Gastroesophageal sphincter (tissue), 4 donors: ENCODE data around the gene IKZF5. TPM values are rescaled to one million over a fixed set of nuclear protein-coding genes. Genes with fewer than 3 reads are reported as not detected.

Experiments used
- ATAC-seq: fragments of 150-250 bp; one replicate; pipeline ENCODE4 v1.9.1; 2016; ENCODE audit warnings: mild to moderate bottlenecking, moderate library complexity
- H3K27ac ChIP-seq, 4 donors: fragments of 200-600 bp; sonication (generic) in 3 of 4; 1 replicate in 3 of 4; 2 replicates in 1 of 4; pipeline ENCODE4 v1.5.1; 2016 to 2019
- H3K27me3 ChIP-seq: fragments of 200-600 bp; sonication (generic); one replicate; pipeline ENCODE4 v1.5.1; 2019
- H3K36me3 ChIP-seq, 2 donors: fragments of 200-600 bp; sonication (generic); one replicate each; pipeline ENCODE4 v1.5.1; 2019; ENCODE audit warnings: control low read depth in 1 of 2
- H3K4me1 ChIP-seq, 3 donors: fragments of 200-600 bp; sonication (generic); 1 replicate in 2 of 3; 2 replicates in 1 of 3; pipeline ENCODE4 v1.5.1; 2016 to 2019; ENCODE audit warnings: control low read depth in 2 of 3
- H3K4me3 ChIP-seq, 2 donors: fragments of 200-600 bp; sonication (generic); one replicate each; pipeline ENCODE4 v1.5.1; 2019; ENCODE audit warnings: mild to moderate bottlenecking in 1 of 2, moderate library complexity in 1 of 2
- H3K9me3 ChIP-seq, 3 donors: fragments of 200-600 bp; sonication (generic); one replicate each; pipeline ENCODE4 v1.5.1; 2017 to 2019; ENCODE audit warnings: control low read depth in 2 of 3
- CTCF ChIP-seq, 4 experiments: fragments of 200-600 bp in 2 of 4; fragments of 450-650 bp in 2 of 4; sonication (generic) in 1 of 4; IDR thresholded peaks; one replicate each; pipeline ENCODE4 v1.5.1; 2017 to 2019; ENCODE audit warnings: antibody characterized with exemption in 4 of 4, mild to moderate bottlenecking in 2 of 4, moderate library complexity in 2 of 4
- EP300 ChIP-seq: sonication (generic); formaldehyde crosslinking; IDR thresholded peaks from one replicate; pipeline ENCODE4 v1.6.1; 2017; ENCODE audit warnings: antibody characterized with exemption, mild to moderate bottlenecking
- POLR2A ChIP-seq, 2 donors: fragments of 450-650 bp; IDR thresholded peaks; one replicate each; pipeline ENCODE4 v1.6.1; 2017; ENCODE audit warnings: antibody characterized with exemption in 2 of 2, mild to moderate bottlenecking in 2 of 2, moderate library complexity in 1 of 2
- POLR2AphosphoS5 ChIP-seq: sonication (generic); formaldehyde crosslinking; IDR thresholded peaks from one replicate; pipeline ENCODE4 v1.6.1; 2017; ENCODE audit warnings: antibody characterized with exemption
- WGBS, 2 donors: methylation state at CpG; one replicate each; pipeline ENCODE4 v1.1.5; 2018; ENCODE audit warnings: low coverage in 1 of 2; 5-methylcytosine and 5-hydroxymethylcytosine counted together
- total RNA-seq, 4 donors: library from RNA; depleted of rRNA; stranded (reverse); fragments of >200 nt; gene quantifications; one replicate each; pipeline ENCODE4 v1.1.0, GENCODE V29; 2016

IKZF5 gene
- total RNA-seq, 4 donors from 2014 or later: 5.8 to 14.3 (median 9.5) TPM

GRCh38 chr10:123043409-123043925, 34.9 kb upstream of the IKZF5 start:
- Histone ChIP-seq H3K4me3 (no peak overlapping the region), H3K27ac (no peak overlapping the region), H3K36me3 (peaks cover 2 to 84% of the 10 kb centered on the region in 2 donors), H3K9me3 (no peaks in the 10 kb centered on the region), H3K4me1 (no peaks in the 10 kb centered on the region), H3K27me3 (no peaks in the 10 kb centered on the region)
- 3 to 6% methylated on average over 5 of the region's 5 CpGs for WGBS, 2 donors
- ATAC-seq: no peak
- TF ChIP-seq CTCF (IDR thresholded peaks at IDR 0.05): peak in 3 of 4 experiments; percentile 33 to 63 (median 41)
- no peak for TF ChIP-seq POLR2AphosphoS5

- Histone ChIP-seq H3K27me3 (no peaks in the 10 kb centered on the region), H3K27ac (no peak overlapping the region), H3K9me3 (no peaks in the 10 kb centered on the region), H3K4me1 (no peaks in the 10 kb centered on the region), H3K36me3 (peaks cover 2 to 84% of the 10 kb centered on the region in 2 donors), H3K4me3 (no peak overlapping the region)
- TF ChIP-seq POLR2A (IDR thresholded peaks at IDR 0.05) (no peak), CTCF (IDR thresholded peaks at IDR 0.05) (no peak), POLR2AphosphoS5 (no peak), EP300 (no peak)
- WGBS, 2 donors: 80 to 84% methylated on average over 11 to 12 of the region's 12 CpGs
- no peak for ATAC-seq
Measured at GRCh38 chr10:123042708-123043408, 34.3 kb upstream of the IKZF5 start.

- Histone ChIP-seq H3K4me3 (no peak overlapping the region), H3K4me1 (no peaks in the 10 kb centered on the region), H3K9me3 (no peaks in the 10 kb centered on the region), H3K36me3 (peaks cover 2 to 97% of the 10 kb centered on the region in 2 donors), H3K27ac (no peak overlapping the region), H3K27me3 (no peaks in the 10 kb centered on the region)
- no peak for TF ChIP-seq EP300
- TF ChIP-seq POLR2A (IDR thresholded peaks at IDR 0.05): no peak
- no peak for TF ChIP-seq POLR2AphosphoS5
- no peak for TF ChIP-seq CTCF (IDR thresholded peaks at IDR 0.05)
- no peak for ATAC-seq
Measured at GRCh38 chr10:123039632-123039930, 31.0 kb upstream of the IKZF5 start.

GRCh38 chr10:123038782-123039631, 30.4 kb upstream of the IKZF5 start:
- H3K27me3 ChIP-seq: no peaks in the 10 kb centered on the region
- peaks cover 0 to 95% of the 10 kb centered on the region in 2 donors for H3K36me3 ChIP-seq
- TF ChIP-seq CTCF (IDR thresholded peaks at IDR 0.05): no peak
- TF ChIP-seq POLR2A (IDR thresholded peaks at IDR 0.05): no peak
- no peak for TF ChIP-seq EP300
- no peak for TF ChIP-seq POLR2AphosphoS5
- H3K4me3 ChIP-seq: no peak overlapping the region
- 62 to 67% methylated on average over 10 to 18 of the region's 18 CpGs for WGBS, 2 donors
- H3K9me3 ChIP-seq: no peaks in the 10 kb centered on the region
- H3K27ac ChIP-seq: no peak overlapping the region
- ATAC-seq: no peak
- H3K4me1 ChIP-seq: no peaks in the 10 kb centered on the region
